Measurements from ENCODE around the gene LMNB1.
"Not testable (repeated sequence)": the region's sequence is repeated elsewhere in the genome, so short reads cannot be mapped to it uniquely, and the experiment has no call there.

LMNB1 gene

DNA sequence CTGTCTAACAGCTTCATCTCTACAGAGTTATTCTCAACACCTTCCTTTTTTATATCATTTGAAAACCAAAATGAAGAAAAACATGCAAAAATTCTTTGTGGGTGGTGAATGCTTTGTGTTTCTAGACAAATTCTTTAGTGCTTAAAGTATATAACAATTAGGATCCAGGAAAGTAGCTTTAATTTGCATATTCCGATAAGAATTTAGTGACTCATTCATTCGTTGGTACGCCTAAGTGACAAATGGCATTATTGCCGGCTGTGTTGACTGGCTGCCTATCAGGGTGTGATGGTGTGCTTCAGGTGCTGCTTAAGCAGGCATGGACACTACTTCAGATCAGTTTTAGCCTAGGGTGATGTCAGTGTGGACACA, 35.2 kb downstream of the LMNB1 start:
- TF ChIP-seq, protein P1, sequence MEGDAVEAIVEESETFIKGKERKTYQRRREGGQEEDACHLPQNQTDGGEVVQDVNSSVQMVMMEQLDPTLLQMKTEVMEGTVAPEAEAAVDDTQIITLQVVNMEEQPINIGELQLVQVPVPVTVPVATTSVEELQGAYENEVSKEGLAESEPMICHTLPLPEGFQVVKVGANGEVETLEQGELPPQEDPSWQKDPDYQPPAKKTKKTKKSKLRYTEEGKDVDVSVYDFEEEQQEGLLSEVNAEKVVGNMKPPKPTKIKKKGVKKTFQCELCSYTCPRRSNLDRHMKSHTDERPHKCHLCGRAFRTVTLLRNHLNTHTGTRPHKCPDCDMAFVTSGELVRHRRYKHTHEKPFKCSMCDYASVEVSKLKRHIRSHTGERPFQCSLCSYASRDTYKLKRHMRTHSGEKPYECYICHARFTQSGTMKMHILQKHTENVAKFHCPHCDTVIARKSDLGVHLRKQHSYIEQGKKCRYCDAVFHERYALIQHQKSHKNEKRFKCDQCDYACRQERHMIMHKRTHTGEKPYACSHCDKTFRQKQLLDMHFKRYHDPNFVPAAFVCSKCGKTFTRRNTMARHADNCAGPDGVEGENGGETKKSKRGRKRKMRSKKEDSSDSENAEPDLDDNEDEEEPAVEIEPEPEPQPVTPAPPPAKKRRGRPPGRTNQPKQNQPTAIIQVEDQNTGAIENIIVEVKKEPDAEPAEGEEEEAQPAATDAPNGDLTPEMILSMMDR (IDR thresholded peaks at IDR 0.05), result no peak
- intact Hi-C loops (cut with DNase I; ENCODE audit: low total_unique reads), result no loop called here
- no peak for DNase-seq
- no peaks in the 10 kb centered on the region for H3K36me3 ChIP-seq
- H3K27ac ChIP-seq, result no peak overlapping the region
- H3K27me3 ChIP-seq, result no peaks in the 10 kb centered on the region
- no peaks in the 10 kb centered on the region for H3K4me1 ChIP-seq
- H3K9me3 ChIP-seq, result no peaks in the 10 kb centered on the region
- no peak overlapping the region for H3K4me3 ChIP-seq

DNA sequence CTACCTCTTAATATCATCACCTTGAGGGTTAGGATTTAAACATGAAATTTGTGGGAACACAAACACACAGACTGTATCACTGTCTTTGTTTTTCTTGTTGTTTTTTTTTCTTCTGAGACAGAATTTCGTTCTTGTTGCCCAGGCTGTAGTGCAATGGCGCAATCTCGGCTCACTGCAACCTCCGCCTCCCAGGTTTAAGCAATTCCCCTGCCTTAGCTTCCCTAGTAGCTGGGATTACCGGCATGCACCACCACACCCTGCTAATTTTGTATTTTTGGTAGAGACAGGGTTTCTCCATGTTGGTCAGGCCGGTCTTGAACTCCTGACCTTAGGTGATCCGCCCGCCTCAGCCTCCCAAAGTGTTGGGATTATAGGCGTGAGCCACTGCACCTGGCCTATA, 36.9 kb downstream of the LMNB1 start:
- H3K4me1 ChIP-seq; H3K36me3 ChIP-seq; H3K27ac ChIP-seq; DNase-seq; H3K4me3 ChIP-seq; intact Hi-C loops (cut with DNase I; ENCODE audit: low total_unique reads); H3K9me3 ChIP-seq; H3K27me3 ChIP-seq: not testable (repeated sequence)

DNA sequence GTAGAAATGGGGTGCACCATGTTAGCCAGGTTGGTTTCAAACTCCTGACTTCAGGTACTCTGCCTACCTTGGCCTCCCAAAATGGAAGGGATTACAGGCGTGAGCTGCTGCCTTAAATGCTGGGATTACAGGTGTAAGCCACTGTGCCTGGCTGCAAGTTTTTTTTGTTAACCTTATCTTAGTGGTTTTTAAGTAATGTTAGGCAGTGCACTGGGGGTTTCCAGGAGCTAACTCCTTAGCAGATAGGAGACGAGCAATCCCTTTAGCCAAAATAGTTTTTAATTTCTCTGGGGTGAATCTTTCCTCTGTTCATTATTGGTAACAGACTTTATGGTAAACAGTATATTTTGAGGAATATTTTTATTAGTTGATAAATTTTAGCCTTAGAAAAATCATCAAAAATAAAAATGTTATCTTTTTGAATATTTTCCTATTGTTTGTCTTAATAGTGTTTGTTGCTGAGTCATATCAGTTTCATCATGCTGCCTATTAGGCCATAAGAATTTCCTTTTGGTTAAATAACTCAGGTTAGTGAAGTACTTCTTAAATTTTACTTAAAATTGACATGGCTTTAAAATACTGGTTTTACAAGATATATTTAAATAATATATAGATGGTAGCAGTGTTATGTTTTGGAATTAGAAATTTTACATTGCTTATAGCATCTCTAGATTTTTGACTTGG, 37.9 kb downstream of the LMNB1 start:
- H3K27ac ChIP-seq, result no peak overlapping the region
- TF ChIP-seq, protein P1 (IDR thresholded peaks at IDR 0.05), result no peak
- no peaks in the 10 kb centered on the region for H3K27me3 ChIP-seq
- intact Hi-C loops (cut with DNase I; ENCODE audit: low total_unique reads), result no loop called here
- no peaks in the 10 kb centered on the region for H3K4me1 ChIP-seq
- H3K36me3 ChIP-seq, result no peaks in the 10 kb centered on the region
- H3K4me3 ChIP-seq, result no peak overlapping the region
- no peaks in the 10 kb centered on the region for H3K9me3 ChIP-seq
- DNase-seq, result no peak

DNA sequence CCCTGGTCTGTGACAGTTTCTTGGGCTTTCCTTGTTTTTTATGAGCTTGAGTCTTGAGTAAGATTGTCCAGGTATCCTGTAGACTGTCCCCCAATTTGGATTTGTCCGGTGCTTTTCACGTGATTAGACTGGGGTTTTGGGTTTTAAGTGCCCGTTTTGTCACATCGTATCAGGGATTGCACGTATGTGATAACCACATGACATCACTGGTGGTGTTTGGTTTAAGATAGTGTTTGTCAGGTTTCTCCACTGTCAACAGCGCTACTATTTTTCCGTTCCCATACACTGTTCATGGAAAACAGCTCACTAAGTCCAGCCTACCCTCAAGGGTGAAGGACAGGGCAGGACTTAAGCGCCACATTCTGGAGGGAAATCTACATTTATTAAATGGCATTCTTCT, 39.7 kb downstream of the LMNB1 start:
- no peaks in the 10 kb centered on the region for H3K27me3 ChIP-seq
- intact Hi-C loops (cut with DNase I; ENCODE audit: low total_unique reads), result no loop called here
- no peak for DNase-seq
- H3K4me1 ChIP-seq, result no peaks in the 10 kb centered on the region
- H3K4me3 ChIP-seq, result no peak overlapping the region
- H3K36me3 ChIP-seq, result peaks cover 0 to 5% (median 0%) of the 10 kb centered on the region in 3 donors
- TF ChIP-seq, protein P1 (IDR thresholded peaks at IDR 0.05), result no peak
- H3K27ac ChIP-seq, result no peak overlapping the region
- no peaks in the 10 kb centered on the region for H3K9me3 ChIP-seq

DNA sequence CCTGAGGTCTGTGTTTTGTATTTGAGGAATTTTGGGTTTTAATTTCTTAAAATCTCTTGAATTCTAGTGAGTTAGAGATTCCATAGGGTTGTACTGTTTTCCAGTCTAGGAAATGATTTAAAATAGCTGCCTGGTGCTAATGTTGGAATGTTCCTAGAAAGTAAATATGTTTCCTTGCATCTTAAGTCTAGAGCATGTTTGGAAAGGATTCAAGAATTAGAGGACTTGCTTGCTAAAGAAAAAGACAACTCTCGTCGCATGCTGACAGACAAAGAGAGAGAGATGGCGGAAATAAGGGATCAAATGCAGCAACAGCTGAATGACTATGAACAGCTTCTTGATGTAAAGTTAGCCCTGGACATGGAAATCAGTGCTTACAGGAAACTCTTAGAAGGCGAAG, 41.8 kb downstream of the LMNB1 start:
- intact Hi-C loops (cut with DNase I; ENCODE audit: low total_unique reads), result no loop called here
- TF ChIP-seq, protein P1 (IDR thresholded peaks at IDR 0.05), result no peak
- no peak for DNase-seq
- Histone ChIP-seq H3K27ac (no peak overlapping the region), H3K9me3 (no peaks in the 10 kb centered on the region), H3K27me3 (no peaks in the 10 kb centered on the region), H3K36me3 (peaks cover 0 to 6% (median 0%) of the 10 kb centered on the region in 3 donors), H3K4me3 (no peak overlapping the region), H3K4me1 (no peaks in the 10 kb centered on the region)

DNA sequence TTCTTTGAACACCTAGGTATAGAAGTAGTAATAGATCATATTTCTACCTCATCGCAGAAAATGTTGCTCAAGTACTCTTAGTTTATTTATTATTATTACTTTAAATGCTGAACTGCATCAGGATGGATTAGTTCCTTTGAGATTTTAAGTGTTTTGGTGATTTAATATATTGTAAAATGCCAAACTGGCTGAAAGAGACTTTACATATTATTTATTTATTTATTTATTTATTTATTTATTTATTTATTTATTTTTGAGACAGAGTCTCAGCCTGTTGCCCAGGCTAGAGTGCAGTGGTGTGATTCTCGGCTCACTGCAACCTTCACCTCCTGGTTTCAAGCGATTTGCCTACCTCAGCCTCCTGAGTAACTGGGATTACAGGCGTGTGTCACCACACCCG, 42.3 kb downstream of the LMNB1 start:
- Histone ChIP-seq H3K27me3 (no peaks in the 10 kb centered on the region), H3K36me3 (peaks cover 0 to 6% (median 0%) of the 10 kb centered on the region in 3 donors), H3K27ac (no peak overlapping the region), H3K4me3 (no peak overlapping the region), H3K9me3 (no peaks in the 10 kb centered on the region), H3K4me1 (no peaks in the 10 kb centered on the region)
- intact Hi-C loops (cut with DNase I; ENCODE audit: low total_unique reads), result no loop called here
- TF ChIP-seq, protein P1 (IDR thresholded peaks at IDR 0.05), result no peak
- DNase-seq, result no peak
